ENCODE data around the gene AGBL4. TPM values are rescaled to one million over a fixed set of nuclear protein-coding genes. Genes with fewer than 3 reads are reported as not detected.

Gene AGBL4
- total RNA-seq, 3 donors from 2014 or later, result 1.3 to 1.9 (median 1.8) TPM

- Histone ChIP-seq H3K27me3 (no peaks in the 10 kb centered on the region), H3K36me3 (no peaks in the 10 kb centered on the region), H3K4me3 (no peak overlapping the region), H3K4me1 (no peaks in the 10 kb centered on the region), H3K27ac (no peak overlapping the region), H3K9me3 (no peaks in the 10 kb centered on the region)
- TF ChIP-seq POLR2A (IDR thresholded peaks at IDR 0.05) (no peak), CTCF (IDR thresholded peaks at IDR 0.05) (no peak), POLR2AphosphoS5 (IDR thresholded peaks at IDR 0.05) (no peak)
- intact Hi-C loops (cut with DNase I; ENCODE audit: low total_unique reads), result no loop called here
- DNase-seq (ENCODE audit: low spot score in 2 of 2), result no peak
Observed at GRCh38 chr1:48678710-48679505, 1344.8 kb downstream of the AGBL4 start.

DNA sequence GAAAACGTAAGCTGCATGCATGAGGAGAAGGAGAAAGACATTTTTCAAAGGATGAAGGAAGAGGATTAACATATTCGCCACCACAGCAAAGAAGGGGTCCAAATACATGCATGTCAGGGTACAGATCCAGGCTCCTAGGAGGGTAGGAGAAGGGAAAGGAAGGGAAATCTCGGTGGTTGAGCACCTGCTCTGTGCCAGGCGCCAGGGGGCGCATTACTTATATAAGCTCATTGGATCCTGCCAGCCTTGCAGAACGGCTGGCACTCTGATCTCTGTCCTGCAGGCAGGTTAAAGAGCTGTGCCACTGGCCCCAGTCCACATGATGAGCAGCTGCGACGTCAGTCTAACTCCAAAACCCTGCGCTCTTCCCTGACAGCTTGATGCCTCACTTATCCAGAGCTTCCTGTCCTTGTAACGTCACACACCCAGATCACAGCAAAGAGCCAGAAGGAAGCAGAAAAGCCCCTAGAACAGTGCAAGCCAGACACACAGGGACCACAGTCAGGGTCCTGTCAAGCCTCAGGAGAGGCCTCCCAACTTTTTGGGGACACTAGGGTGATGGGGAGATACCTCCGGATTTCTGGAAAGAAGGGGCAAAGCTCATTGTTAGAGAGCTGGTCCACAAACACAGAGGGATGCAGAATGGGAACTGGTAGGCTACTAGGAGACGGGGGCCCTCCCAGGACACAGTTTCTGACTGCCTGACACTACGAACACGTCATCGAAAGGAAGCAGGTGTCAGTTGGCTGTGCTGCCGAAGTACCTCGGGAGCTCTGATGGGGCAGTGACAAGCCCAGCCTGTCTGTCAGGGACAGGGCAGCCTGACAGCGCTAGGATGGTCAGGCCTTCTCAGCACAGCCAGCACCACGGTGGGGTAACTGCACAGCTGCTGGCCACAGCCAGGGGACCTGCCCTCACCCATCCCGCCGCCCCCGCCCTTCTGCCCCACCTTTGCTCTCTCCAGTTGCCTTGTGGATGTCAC lies 1346.2 kb downstream of the AGBL4 start:
- Histone ChIP-seq H3K27ac (no peak overlapping the region), H3K36me3 (no peaks in the 10 kb centered on the region), H3K27me3 (no peaks in the 10 kb centered on the region), H3K4me1 (no peaks in the 10 kb centered on the region), H3K4me3 (no peak overlapping the region), H3K9me3 (no peaks in the 10 kb centered on the region)
- TF ChIP-seq CTCF (IDR thresholded peaks at IDR 0.05) (peak; percentile 10 to 76 (median 34)), POLR2AphosphoS5 (IDR thresholded peaks at IDR 0.05) (no peak)
- intact Hi-C loops (cut with DNase I; ENCODE audit: low total_unique reads), result no loop called here
- DNase-seq (ENCODE audit: low spot score in 2 of 2), result peak in 1 of 2 donors; percentile 63

DNA sequence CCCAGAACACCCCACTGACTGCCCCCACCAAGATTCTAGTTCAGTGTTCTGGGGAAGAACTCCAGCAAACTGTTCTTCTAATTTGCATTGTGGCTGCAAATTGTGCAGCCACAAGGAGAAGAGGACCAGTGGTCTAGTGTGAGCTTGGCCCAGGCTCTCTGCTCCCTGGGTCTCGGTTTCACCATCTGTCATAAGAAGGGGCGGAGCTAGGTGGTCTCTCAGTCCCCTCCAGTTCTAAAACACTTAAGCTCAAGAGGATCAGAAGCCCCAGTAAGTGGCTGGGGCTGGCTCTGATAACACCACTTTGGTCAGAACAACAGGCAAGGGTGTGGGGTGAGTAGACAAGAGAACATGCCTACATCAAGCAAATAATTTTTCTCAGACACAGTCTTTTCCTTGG lies 1346.9 kb downstream of the AGBL4 start:
- no peaks in the 10 kb centered on the region for H3K27me3 ChIP-seq
- no peaks in the 10 kb centered on the region for H3K4me1 ChIP-seq
- H3K4me3 ChIP-seq, result no peak overlapping the region
- no peak overlapping the region for H3K27ac ChIP-seq
- no peaks in the 10 kb centered on the region for H3K9me3 ChIP-seq
- no peak for DNase-seq (ENCODE audit: low spot score in 2 of 2)
- no peak for TF ChIP-seq CTCF (IDR thresholded peaks at IDR 0.05)
- TF ChIP-seq POLR2A (IDR thresholded peaks at IDR 0.05), result no peak
- no peak for TF ChIP-seq POLR2AphosphoS5 (IDR thresholded peaks at IDR 0.05)
- H3K36me3 ChIP-seq, result no peaks in the 10 kb centered on the region
- intact Hi-C loops (cut with DNase I; ENCODE audit: low total_unique reads), result no loop called here

DNA sequence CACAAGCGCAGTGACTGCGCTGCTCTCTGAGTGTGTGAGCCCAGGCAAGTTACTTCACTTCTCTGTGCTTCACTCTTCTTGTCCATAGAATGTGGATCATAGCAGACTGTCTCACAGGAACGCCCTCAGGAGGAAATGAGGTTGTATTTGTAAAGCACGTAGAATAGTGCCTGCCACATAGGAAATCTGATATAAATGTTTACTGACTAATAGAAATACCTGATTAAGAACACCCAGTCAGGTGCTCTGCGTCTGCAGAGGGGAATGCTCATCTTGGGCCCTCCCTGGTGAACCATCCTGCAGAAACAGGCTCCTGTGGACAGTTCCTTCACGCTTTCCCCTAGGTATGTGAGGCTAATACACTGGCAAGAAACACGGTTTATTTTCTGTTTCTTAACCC lies 1347.4 kb downstream of the AGBL4 start:
- TF ChIP-seq CTCF (IDR thresholded peaks at IDR 0.05), result no peak
- no peak for TF ChIP-seq POLR2AphosphoS5 (IDR thresholded peaks at IDR 0.05)
- TF ChIP-seq POLR2A (IDR thresholded peaks at IDR 0.05), result no peak
- intact Hi-C loops (cut with DNase I; ENCODE audit: low total_unique reads), result no loop called here
- H3K4me1 ChIP-seq, result no peaks in the 10 kb centered on the region

DNA sequence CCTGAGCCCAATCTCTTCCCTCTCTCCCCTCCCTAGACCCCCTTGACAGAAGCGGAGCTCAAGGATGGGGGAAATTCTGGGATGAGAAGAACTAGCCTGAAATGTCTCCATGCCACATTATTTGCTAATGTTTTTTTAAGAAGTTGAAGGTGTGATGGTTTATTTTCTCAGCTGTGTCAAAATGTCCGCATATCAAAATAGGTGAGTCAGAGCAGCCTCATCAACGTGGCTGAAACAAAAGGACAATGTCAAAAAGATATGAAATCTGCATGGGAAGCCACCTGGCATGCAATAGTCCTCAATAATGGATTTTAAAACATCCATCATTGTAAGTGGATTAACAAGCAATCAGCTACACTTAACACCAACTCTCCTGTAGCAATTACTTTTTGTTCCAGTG lies 1348.5 kb downstream of the AGBL4 start:
- TF ChIP-seq POLR2A (IDR thresholded peaks at IDR 0.05), result no peak
- H3K4me1 ChIP-seq, result no peaks in the 10 kb centered on the region
- intact Hi-C loops (cut with DNase I; ENCODE audit: low total_unique reads), result no loop called here
- DNase-seq (ENCODE audit: low spot score in 2 of 2), result no peak
- no peaks in the 10 kb centered on the region for H3K27me3 ChIP-seq
- H3K36me3 ChIP-seq, result no peaks in the 10 kb centered on the region
- H3K4me3 ChIP-seq, result no peak overlapping the region
- H3K27ac ChIP-seq, result no peak overlapping the region
- no peaks in the 10 kb centered on the region for H3K9me3 ChIP-seq

More for the DNA sequence above, 1347.4 kb downstream of the AGBL4 start:
- no peaks in the 10 kb centered on the region for H3K36me3 ChIP-seq
- DNase-seq (ENCODE audit: low spot score in 2 of 2), result no peak
- no peaks in the 10 kb centered on the region for H3K9me3 ChIP-seq
- H3K27me3 ChIP-seq, result no peaks in the 10 kb centered on the region
- H3K27ac ChIP-seq, result no peak overlapping the region
- H3K4me3 ChIP-seq, result no peak overlapping the region

All from breast epithelium (tissue), 4 donors.